ENCODE results near the gene QRICH2.
"Not testable (repeated sequence)": the region's sequence is repeated elsewhere in the genome, so short reads cannot be mapped to it uniquely, and the experiment has no call there.

The QRICH2 gene

DNA sequence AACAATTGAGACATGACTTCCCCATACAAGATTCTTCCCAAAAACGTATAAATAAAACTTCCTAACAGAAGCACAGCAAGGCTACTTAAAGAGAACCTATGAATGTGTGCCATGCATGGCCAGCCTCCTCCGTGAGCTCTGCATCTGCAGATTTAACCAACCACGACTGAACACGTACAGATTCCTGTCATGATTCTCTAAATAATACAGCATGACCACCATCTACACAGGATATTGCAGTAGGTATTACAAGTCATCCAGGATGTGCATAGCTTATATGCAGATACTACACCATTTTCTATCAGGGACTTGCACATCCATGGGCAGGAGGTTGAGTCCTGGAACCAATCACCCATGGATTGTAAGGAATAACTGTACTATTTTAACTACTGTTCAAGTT lies 1.4 kb upstream of the QRICH2 start:
- TF ChIP-seq, protein P1, sequence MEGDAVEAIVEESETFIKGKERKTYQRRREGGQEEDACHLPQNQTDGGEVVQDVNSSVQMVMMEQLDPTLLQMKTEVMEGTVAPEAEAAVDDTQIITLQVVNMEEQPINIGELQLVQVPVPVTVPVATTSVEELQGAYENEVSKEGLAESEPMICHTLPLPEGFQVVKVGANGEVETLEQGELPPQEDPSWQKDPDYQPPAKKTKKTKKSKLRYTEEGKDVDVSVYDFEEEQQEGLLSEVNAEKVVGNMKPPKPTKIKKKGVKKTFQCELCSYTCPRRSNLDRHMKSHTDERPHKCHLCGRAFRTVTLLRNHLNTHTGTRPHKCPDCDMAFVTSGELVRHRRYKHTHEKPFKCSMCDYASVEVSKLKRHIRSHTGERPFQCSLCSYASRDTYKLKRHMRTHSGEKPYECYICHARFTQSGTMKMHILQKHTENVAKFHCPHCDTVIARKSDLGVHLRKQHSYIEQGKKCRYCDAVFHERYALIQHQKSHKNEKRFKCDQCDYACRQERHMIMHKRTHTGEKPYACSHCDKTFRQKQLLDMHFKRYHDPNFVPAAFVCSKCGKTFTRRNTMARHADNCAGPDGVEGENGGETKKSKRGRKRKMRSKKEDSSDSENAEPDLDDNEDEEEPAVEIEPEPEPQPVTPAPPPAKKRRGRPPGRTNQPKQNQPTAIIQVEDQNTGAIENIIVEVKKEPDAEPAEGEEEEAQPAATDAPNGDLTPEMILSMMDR (IDR thresholded peaks at IDR 0.05), result no peak
- Histone ChIP-seq H3K36me3 (peaks cover 58% of the 10 kb centered on the region), H3K4me3 (ENCODE audit: low read depth in 1 of 2, low read length in 1 of 2) (no peak overlapping the region), H3K9me3 (no peaks in the 10 kb centered on the region), H3K27ac (no peak overlapping the region), H3K4me1 (ENCODE audit: control insufficient read depth in 1 of 2, insufficient read depth in 1 of 2, low read depth in 1 of 2, low read length in 1 of 2) (peaks cover 5 to 6% of the 10 kb centered on the region in 2 experiments), H3K27me3 (no peaks in the 10 kb centered on the region)

DNA sequence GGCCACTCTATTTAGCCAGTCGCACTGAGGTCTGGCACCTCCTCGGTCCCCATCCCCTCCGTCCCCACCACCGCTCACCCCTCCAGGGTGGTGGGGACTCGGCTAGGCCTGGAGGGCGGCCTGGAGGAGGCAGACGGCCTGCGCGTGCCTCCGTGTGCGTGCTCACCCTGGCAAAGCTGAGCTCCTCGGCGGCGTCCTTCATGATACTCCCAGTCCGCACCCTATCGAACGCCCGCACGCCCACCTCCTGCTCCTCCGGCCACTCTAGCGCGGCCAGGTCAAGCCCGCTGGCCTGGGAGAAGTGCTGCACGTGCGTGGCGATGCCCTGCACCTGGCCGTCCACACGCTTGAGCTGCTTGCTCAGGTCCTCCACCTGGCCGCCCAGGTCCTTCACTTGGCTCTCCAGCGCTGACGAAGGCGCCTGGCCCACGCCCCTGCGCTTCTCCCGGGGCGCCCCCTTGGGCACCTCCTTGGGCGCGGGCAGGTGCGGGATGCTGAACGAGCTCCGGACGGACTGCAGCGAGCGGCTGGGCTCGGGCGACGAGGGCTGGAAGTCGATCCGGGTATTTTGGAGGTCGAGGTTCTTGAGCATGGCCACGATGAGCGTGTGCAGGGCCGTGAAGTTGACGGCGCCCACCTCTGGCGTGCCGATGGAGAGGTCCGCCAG lies 644 bp downstream of the QRICH2 start:
- H3K27ac ChIP-seq, result no peak overlapping the region
- H3K4me1 ChIP-seq (ENCODE audit: control insufficient read depth in 1 of 2, insufficient read depth in 1 of 2, low read depth in 1 of 2, low read length in 1 of 2), result peaks cover 5 to 6% of the 10 kb centered on the region in 2 experiments
- no peaks in the 10 kb centered on the region for H3K27me3 ChIP-seq
- no peaks in the 10 kb centered on the region for H3K9me3 ChIP-seq
- peaks cover 37% of the 10 kb centered on the region for H3K36me3 ChIP-seq
- no peak overlapping the region for H3K4me3 ChIP-seq (ENCODE audit: low read depth in 1 of 2, low read length in 1 of 2)
- TF ChIP-seq, protein P1 (IDR thresholded peaks at IDR 0.05), result no peak

DNA sequence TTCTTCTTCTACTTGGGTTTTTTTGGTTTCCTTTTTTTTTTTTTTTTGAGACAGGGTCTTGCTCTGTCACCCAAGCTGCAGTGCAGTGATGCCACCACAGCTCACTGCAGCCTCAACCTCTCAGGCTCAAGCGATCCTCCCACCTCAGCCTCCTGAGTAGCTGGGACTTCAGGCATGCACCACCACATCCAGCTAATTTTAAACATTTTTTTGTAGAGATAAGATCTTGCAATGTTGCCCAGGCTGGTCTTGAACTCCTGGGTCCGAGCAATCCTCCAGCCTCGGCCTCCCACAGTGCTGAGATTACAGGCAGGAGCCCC lies 3.0 kb downstream of the QRICH2 start:
- not testable (repeated sequence) for H3K9me3 ChIP-seq; H3K4me1 ChIP-seq (ENCODE audit: control insufficient read depth in 1 of 2, insufficient read depth in 1 of 2, low read depth in 1 of 2, low read length in 1 of 2); H3K27me3 ChIP-seq; H3K27ac ChIP-seq; H3K4me3 ChIP-seq (ENCODE audit: low read depth in 1 of 2, low read length in 1 of 2)
- H3K36me3 ChIP-seq, result peaks cover 16% of the 10 kb centered on the region

DNA sequence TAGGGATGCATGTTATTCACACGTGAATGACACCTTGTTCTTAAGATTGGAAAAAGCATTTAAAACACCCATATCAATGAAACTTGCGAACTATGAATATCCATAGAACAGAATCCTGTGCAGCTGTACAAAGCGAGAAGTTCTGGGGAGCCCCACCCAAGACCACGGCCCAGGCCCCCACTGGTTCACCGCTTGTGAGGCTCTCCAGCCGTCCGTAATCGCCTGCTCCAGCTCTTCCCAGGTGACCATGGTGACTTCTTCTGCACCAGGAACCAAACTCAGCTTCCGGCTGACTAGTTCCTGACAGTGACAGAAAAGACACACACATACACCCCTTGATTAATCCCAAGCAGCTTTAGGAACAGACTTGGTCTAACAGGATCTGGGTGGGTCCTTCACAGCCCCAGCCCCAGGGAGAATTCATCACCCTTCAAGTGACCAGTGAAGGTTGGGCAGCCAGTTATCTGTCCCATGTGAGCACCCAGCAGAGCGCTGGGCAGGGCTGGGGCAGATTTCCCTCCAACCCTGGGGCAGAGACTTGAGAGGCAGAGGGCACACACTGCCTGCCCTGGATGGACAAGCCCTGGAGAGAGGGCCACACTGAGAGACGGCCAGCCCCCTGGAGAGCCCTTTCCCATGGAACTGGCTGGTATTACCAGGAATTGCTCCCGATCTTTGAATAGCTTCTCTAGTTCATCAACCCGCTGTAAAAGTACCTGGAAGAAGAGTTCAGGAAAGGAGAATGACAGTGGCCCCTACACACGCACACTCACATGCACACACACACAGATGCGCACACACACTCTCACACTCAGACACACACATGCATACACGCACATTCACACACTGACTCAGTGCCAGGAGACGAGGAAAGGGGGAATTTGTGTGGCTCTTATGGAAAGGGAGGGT lies 3.6 kb downstream of the QRICH2 start:
- no peaks in the 10 kb centered on the region for H3K27me3 ChIP-seq
- H3K36me3 ChIP-seq, result peaks cover 16% of the 10 kb centered on the region
- no peak overlapping the region for H3K27ac ChIP-seq
- no peaks in the 10 kb centered on the region for H3K9me3 ChIP-seq
- TF ChIP-seq, protein P1 (IDR thresholded peaks at IDR 0.05), result no peak
- H3K4me3 ChIP-seq (ENCODE audit: low read depth in 1 of 2, low read length in 1 of 2), result no peak overlapping the region
- peaks cover 3% of the 10 kb centered on the region in 2 experiments for H3K4me1 ChIP-seq (ENCODE audit: control insufficient read depth in 1 of 2, insufficient read depth in 1 of 2, low read depth in 1 of 2, low read length in 1 of 2)

DNA sequence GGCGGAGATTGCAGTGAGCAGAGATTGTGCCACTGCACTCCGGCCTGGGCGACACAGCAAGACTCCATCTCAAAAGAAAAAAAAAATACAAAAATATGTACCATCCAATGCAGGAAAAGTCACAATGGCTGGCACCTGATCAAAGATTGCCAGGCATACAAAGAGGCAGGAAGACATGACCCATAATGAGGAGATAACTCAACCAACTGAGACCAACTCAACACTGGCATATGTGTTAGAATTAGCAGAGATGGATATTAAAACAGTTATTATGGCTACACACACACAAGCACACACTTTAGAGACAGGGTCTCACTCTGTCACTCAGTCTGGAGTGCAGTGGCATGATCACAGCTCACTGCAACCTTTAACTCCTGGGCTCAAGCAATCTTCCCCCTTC lies 10.6 kb downstream of the QRICH2 start:
- peaks cover 14% of the 10 kb centered on the region for H3K36me3 ChIP-seq
- no peaks in the 10 kb centered on the region for H3K9me3 ChIP-seq
- TF ChIP-seq, protein P1 (IDR thresholded peaks at IDR 0.05), result no peak
- H3K4me3 ChIP-seq (ENCODE audit: low read depth in 1 of 2, low read length in 1 of 2), result no peak overlapping the region
- no peak overlapping the region for H3K27ac ChIP-seq
- no peaks in the 10 kb centered on the region for H3K27me3 ChIP-seq
- no peaks in the 10 kb centered on the region for H3K4me1 ChIP-seq (ENCODE audit: control insufficient read depth in 1 of 2, insufficient read depth in 1 of 2, low read depth in 1 of 2, low read length in 1 of 2)

DNA sequence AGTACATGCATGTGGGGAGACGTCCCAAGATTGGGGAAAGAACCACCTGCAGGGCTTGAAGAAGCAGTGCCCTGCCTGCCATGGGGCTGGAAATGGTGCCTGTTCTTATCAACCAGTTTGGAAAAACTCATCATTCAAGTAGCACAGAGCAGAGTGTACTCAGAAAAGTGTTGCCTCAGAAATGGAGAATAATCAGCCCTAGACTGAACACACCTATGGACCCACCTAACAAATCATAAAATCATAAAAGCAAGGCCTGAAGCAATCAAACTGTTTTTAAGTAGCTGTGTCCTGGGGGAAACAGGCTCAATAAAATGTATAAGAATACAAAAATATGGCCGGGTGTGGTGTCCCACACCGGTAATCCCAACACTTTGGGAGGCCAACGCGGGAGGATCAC lies 11.2 kb downstream of the QRICH2 start:
- TF ChIP-seq, protein P1 (IDR thresholded peaks at IDR 0.05), result no peak
- Histone ChIP-seq H3K36me3 (peaks cover 20% of the 10 kb centered on the region), H3K27ac (no peak overlapping the region), H3K9me3 (no peaks in the 10 kb centered on the region), H3K4me1 (ENCODE audit: control insufficient read depth in 1 of 2, insufficient read depth in 1 of 2, low read depth in 1 of 2, low read length in 1 of 2) (no peaks in the 10 kb centered on the region), H3K4me3 (ENCODE audit: low read depth in 1 of 2, low read length in 1 of 2) (no peak overlapping the region), H3K27me3 (no peaks in the 10 kb centered on the region)
